HepG2 (cell line): ENCODE results near the gene TIMM17B. TPM values are rescaled to one million over a fixed set of nuclear protein-coding genes. Genes with fewer than 3 reads are reported as not detected.

ENCODE experiments used
- ATAC-seq: fragments of 200-7000 bp; cut with Tn5 transposase; 3 replicates; pipeline ENCODE4 v1.9.1; 2020; ENCODE audit warnings: mild to moderate bottlenecking, moderate library complexity
- BruUV-seq: library from RNA; stranded (reverse); fragments of 400-500 nt; replicated peaks from 2 replicates; lab custom pipeline; 2021; lab: Mats Ljungman, UMichigan
- CTCF ChIA-PET: fragments of 300-600 bp; formaldehyde crosslinking; extraction: SDS; loops from one replicate; lab custom pipeline; 2021; ENCODE audit warnings: low total read pairs, inconsistent platforms, low intra/inter-chr PET ratio; lab: Yijun Ruan, JAX
- POLR2A ChIA-PET: fragments of 350-600 bp; sonication (Branson Sonifier 250); formaldehyde crosslinking; loops from one replicate; lab custom pipeline; 2020; ENCODE audit warnings: antibody characterized with exemption, inconsistent platforms; lab: Yijun Ruan, JAX
- DNase-seq: peaks from one replicate; pipeline ENCODE4 v3.0.0-alpha.2; 2015; ENCODE audit warnings: low spot score
- FAIRE-seq: peaks from 3 replicates; lab custom pipeline; 2011; peaks lifted over from hg19 to GRCh38; lab: Jason Lieb, UNC
- H2AFZ ChIP-seq: one replicate; pipeline ENCODE4 v1.6.1; 2011; ENCODE audit warnings: low read length, inconsistent platforms
- H3K27ac ChIP-seq: fragments of 300-600 bp; 3 replicates; pipeline ENCODE4 v1.8.0; 2011; ENCODE audit warnings: mixed run types, mild to moderate bottlenecking, mixed read lengths, low read length, inconsistent platforms; ENCODE audit not compliant: insufficient read depth; ENCODE audit errors: extremely low read length
- H3K27me3 ChIP-seq, 2 experiments: fragments of 200-600 bp in 1 of 2; 2 replicates in 1 of 2; 3 replicates in 1 of 2; pipeline versions ENCODE4 v1.6.0 to v1.8.0; 2011; ENCODE audit warnings: low read length in 2 of 2, mild to moderate bottlenecking in 2 of 2, moderate library complexity in 2 of 2, inconsistent platforms in 1 of 2; ENCODE audit not compliant: insufficient read depth in 2 of 2, control insufficient read depth in 1 of 2
- H3K36me3 ChIP-seq, 2 experiments: fragments of 200-600 bp in 1 of 2; replicated peaks in 1 of 2; 2 replicates in 1 of 2; 3 replicates in 1 of 2; pipeline versions ENCODE4 v1.5.1 to v1.8.0; 2011; ENCODE audit warnings: low read length in 2 of 2, inconsistent platforms in 1 of 2; ENCODE audit not compliant: insufficient read depth in 2 of 2, control insufficient read depth in 1 of 2
- H3K4me1 ChIP-seq: 2 replicates; pipeline ENCODE4 v1.5.1; 2012; ENCODE audit warnings: low read length, inconsistent platforms; ENCODE audit not compliant: insufficient read depth
- H3K4me2 ChIP-seq: 2 replicates; pipeline ENCODE4 v1.6.0; 2011; ENCODE audit warnings: low read depth, low read length, inconsistent platforms
- H3K4me3 ChIP-seq, 3 experiments: fragments of 200-600 bp in 1 of 3; sonication (generic), shearing (Covaris generic) in 1 of 3; replicated peaks in 1 of 3; 2 replicates each; pipeline ENCODE4 v1.5.1; 2011 to 2016; ENCODE audit warnings: low read length in 3 of 3, inconsistent platforms in 2 of 3, low read depth in 2 of 3, mild to moderate bottlenecking in 2 of 3, control low read depth in 1 of 3, mixed read lengths in 1 of 3; ENCODE audit not compliant: insufficient read depth in 1 of 3
- H3K79me2 ChIP-seq: one replicate; pipeline ENCODE4 v1.6.1; 2011; ENCODE audit warnings: low read length, inconsistent platforms; ENCODE audit not compliant: insufficient read depth
- H3K9ac ChIP-seq: 2 replicates; pipeline ENCODE4 v1.6.0; 2011; ENCODE audit warnings: mild to moderate bottlenecking, low read depth, low read length, inconsistent platforms; ENCODE audit not compliant: insufficient read depth
- H3K9me3 ChIP-seq: 2 replicates; pipeline ENCODE4 v1.5.1; 2012; ENCODE audit warnings: mild to moderate bottlenecking, low read length
- H4K20me1 ChIP-seq: 2 replicates; pipeline ENCODE4 v1.6.0; 2011; ENCODE audit warnings: inconsistent platforms, mild to moderate bottlenecking, low read length, moderate library complexity; ENCODE audit not compliant: insufficient read depth
- EEA1 ChIP-seq: sonication (generic); formaldehyde crosslinking; IDR thresholded peaks from 2 replicates; pipeline ENCODE4 v1.5.1; 2020; ENCODE audit warnings: mild to moderate bottlenecking, missing genetic modification reagents, borderline replicate concordance
- EP300 ChIP-seq, 3 experiments: sonication (generic) in 1 of 3; formaldehyde crosslinking in 1 of 3; IDR thresholded peaks; 2 replicates each; pipeline versions ENCODE4 v1.5.1 to v1.6.1; 2011 to 2020; ENCODE audit warnings: low read depth in 2 of 3, low read length in 2 of 3, borderline replicate concordance in 1 of 3, improper control_type of control experiment in 1 of 3, mild to moderate bottlenecking in 1 of 3, missing genetic modification reagents in 1 of 3, moderate library complexity in 1 of 3
- EZH2 ChIP-seq: conservative IDR thresholded peaks from 2 replicates; pipeline ENCODE4 v1.6.1; 2012; ENCODE audit warnings: mild to moderate bottlenecking, low read depth, low read length, moderate library complexity
- KDM5B ChIP-seq: sonication (generic); formaldehyde crosslinking; IDR thresholded peaks from 2 replicates; pipeline ENCODE4 v1.4.0; 2020; ENCODE audit warnings: missing genetic modification reagents, mild to moderate bottlenecking, borderline replicate concordance
- PRMT3 ChIP-seq: sonication (generic); formaldehyde crosslinking; IDR thresholded peaks from 2 replicates; pipeline ENCODE4 v1.8.1; 2022; ENCODE audit warnings: low read depth, mild to moderate bottlenecking, moderate library complexity, missing genetic modification reagents, borderline replicate concordance
- SMYD3 ChIP-seq: sonication (generic); formaldehyde crosslinking; IDR thresholded peaks from 2 replicates; pipeline ENCODE4 v1.8.1; 2023; ENCODE audit warnings: mild to moderate bottlenecking, missing genetic modification reagents
- SOX13 ChIP-seq, 3 experiments: fragments of 450-650 bp in 1 of 3; sonication (generic) in 1 of 3; formaldehyde crosslinking in 1 of 3; IDR thresholded peaks in 2 of 3; conservative IDR thresholded peaks in 1 of 3; 2 replicates each; pipeline versions ENCODE4 v1.5.0 to v1.6.1; 2016 to 2020; ENCODE audit warnings: antibody characterized with exemption in 1 of 3, mild to moderate bottlenecking in 1 of 3, missing compliant biosample characterization in 1 of 3, missing genetic modification reagents in 1 of 3, moderate library complexity in 1 of 3
- ZBTB3 ChIP-seq: sonication (generic); formaldehyde crosslinking; IDR thresholded peaks from 2 replicates; pipeline ENCODE4 v1.4.0; 2020; ENCODE audit warnings: low read depth, mild to moderate bottlenecking, moderate library complexity, missing genetic modification reagents, borderline replicate concordance
- WGBS: methylation state at CpG from one replicate; pipeline ENCODE4 v1.1.6; 2017; ENCODE audit warnings: low lambda C conversion rate; 5-methylcytosine and 5-hydroxymethylcytosine counted together
- in situ Hi-C: cut with HindIII; loops from 2 replicates; pipeline ENCODE4 v1.10.0; 2017; ENCODE audit warnings: low pct_unique_long_range_greater_than_20kb; ENCODE audit not compliant: extremely low pct_ligation_motif_present
- intact Hi-C: fragments of 100-400 bp; cut with micrococcal nuclease; formaldehyde crosslinking; loops from one replicate; pipeline ENCODE4 v1.10.0; 2022; ENCODE audit not compliant: unreplicated experiment
- polyA plus RNA-seq, 8 experiments: library from polyadenylated mRNA; depleted of rRNA in 3 of 8; stranded (reverse) in 7 of 8; unstranded in 1 of 8; fragments of >200 nt; fragmentation: Illumina TruSeq in 4 of 8; extraction: Trizol in 4 of 8; gene quantifications; 2 replicates each; pipeline versions ENCODE4 v1.2.1 to v1.2.3, GENCODE V29; 2011 to 2016; ENCODE audit warnings: low read depth in 4 of 8, missing spikeins in 1 of 8, mixed read lengths in 1 of 8; ENCODE audit not compliant: insufficient read depth in 1 of 8
- total RNA-seq, 5 experiments: library from RNA; depleted of rRNA; stranded (reverse); fragments of >200 nt; fragmentation: Illumina TruSeq; extraction: Trizol; gene quantifications; 2 replicates each; pipeline ENCODE4 v1.2.3, GENCODE V29; 2016; ENCODE audit warnings: low read depth in 1 of 5
- TF ChIP-seq, protein P1 (sequence below): sonication (generic); formaldehyde crosslinking; IDR thresholded peaks from 2 replicates; pipeline ENCODE4 v1.4.0; 2020; ENCODE audit warnings: missing genetic modification reagents
- TF ChIP-seq, protein P2 (sequence below): sonication (generic); formaldehyde crosslinking; IDR thresholded peaks from 2 replicates; pipeline ENCODE4 v1.4.0; 2020; ENCODE audit warnings: low read depth, missing genetic modification reagents
- TF ChIP-seq, protein P3 (sequence below): sonication (generic); formaldehyde crosslinking; IDR thresholded peaks from 2 replicates; pipeline ENCODE4 v1.4.0; 2020; ENCODE audit warnings: missing genetic modification reagents, borderline replicate concordance
- TF ChIP-seq, protein P4 (sequence below): sonication (generic); formaldehyde crosslinking; IDR thresholded peaks from 2 replicates; pipeline ENCODE4 v1.4.0; 2020; ENCODE audit warnings: mild to moderate bottlenecking, missing genetic modification reagents

Gene TIMM17B
- total and polyA plus RNA-seq, 2 of the 13 experiments (the other 11 are each of a cell fraction or from before 2014, with no cell fraction given), result 56.0 to 72.5 TPM

DNA sequence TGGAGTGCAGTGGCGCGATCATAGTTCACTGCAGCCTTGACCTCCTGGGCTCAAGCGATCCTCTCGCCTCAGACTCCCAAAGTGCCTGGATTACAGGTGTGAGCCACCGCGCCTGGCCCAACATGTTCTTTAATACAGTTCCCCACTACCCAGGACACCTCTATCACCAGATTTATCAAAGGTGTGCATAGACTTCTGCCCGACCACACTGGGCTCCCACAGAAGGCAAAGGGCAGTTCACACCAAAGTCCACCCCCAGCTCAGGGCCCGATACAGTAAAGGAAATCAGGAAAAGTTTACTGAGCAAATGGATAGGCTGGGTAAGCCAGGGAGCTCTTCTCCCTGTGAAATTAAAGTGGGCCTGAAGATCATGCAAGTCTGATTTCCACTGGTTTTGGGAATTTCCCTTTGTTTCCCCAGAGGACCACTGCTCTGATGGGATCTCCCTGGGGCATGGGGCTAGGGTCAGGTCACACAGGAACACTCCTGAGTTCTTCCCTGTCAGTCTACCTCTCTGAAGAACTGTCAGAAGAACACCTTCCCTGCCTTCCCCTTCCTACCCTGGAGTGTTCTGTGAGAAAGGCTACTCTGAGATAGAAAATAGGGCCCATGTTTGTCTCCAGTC is 39.0 kb upstream of the TIMM17B start:
- Histone ChIP-seq H3K79me2 (peaks cover 18% of the 10 kb centered on the region), H3K4me2 (no peak overlapping the region), H3K9ac (no peak overlapping the region), H3K4me1 (peaks cover 13% of the 10 kb centered on the region), H3K27me3 (no peaks in the 10 kb centered on the region), H4K20me1 (no peaks in the 10 kb centered on the region), H3K4me3 (no peak overlapping the region), H3K36me3 (peaks cover 8 to 28% of the 10 kb centered on the region in 2 experiments; a peak in 4 of 5 replicates), H3K27ac (no peak overlapping the region), H3K9me3 (no peaks in the 10 kb centered on the region), H2AFZ (no peak overlapping the region)
- in situ Hi-C loops (no loop called here), intact Hi-C loops (no loop called here)
- no TSS peak for BruUV-seq
- no peak for DNase-seq
- CTCF ChIA-PET, result no interaction called here
- FAIRE-seq, result no peak
- no peak for ATAC-seq
- POLR2A ChIA-PET, result no interaction called here
- 97% methylated on average over 7 of the region's 8 CpGs for WGBS
- TF ChIP-seq, protein P1, sequence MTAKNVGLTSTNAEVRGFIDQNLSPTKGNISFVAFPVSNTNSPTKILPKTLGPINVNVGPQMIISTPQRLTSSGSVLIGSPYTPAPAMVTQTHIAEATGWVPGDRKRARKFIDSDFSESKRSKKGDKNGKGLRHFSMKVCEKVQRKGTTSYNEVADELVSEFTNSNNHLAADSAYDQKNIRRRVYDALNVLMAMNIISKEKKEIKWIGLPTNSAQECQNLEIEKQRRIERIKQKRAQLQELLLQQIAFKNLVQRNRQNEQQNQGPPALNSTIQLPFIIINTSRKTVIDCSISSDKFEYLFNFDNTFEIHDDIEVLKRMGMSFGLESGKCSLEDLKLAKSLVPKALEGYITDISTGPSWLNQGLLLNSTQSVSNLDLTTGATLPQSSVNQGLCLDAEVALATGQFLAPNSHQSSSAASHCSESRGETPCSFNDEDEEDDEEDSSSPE (CRISPR knock-in tag), result no peak
- TF ChIP-seq, protein P2, sequence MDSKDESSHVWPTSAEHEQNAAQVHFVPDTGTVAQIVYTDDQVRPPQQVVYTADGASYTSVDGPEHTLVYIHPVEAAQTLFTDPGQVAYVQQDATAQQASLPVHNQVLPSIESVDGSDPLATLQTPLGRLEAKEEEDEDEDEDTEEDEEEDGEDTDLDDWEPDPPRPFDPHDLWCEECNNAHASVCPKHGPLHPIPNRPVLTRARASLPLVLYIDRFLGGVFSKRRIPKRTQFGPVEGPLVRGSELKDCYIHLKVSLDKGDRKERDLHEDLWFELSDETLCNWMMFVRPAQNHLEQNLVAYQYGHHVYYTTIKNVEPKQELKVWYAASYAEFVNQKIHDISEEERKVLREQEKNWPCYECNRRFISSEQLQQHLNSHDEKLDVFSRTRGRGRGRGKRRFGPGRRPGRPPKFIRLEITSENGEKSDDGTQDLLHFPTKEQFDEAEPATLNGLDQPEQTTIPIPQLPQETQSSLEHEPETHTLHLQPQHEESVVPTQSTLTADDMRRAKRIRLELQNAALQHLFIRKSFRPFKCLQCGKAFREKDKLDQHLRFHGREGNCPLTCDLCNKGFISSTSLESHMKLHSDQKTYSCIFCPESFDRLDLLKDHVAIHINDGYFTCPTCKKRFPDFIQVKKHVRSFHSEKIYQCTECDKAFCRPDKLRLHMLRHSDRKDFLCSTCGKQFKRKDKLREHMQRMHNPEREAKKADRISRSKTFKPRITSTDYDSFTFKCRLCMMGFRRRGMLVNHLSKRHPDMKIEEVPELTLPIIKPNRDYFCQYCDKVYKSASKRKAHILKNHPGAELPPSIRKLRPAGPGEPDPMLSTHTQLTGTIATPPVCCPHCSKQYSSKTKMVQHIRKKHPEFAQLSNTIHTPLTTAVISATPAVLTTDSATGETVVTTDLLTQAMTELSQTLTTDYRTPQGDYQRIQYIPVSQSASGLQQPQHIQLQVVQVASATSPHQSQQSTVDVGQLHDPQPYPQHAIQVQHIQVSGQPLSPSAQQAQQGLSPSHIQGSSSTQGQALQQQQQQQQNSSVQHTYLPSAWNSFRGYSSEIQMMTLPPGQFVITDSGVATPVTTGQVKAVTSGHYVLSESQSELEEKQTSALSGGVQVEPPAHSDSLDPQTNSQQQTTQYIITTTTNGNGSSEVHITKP, result no peak
- TF ChIP-seq KDM5B (CRISPR knock-in tag) (no peak), SMYD3 (CRISPR knock-in tag) (no peak), EZH2 (no peak), PRMT3 (CRISPR knock-in tag) (no peak), EEA1 (CRISPR knock-in tag) (no peak), ZBTB3 (no peak), SOX13 (IDR thresholded peaks at IDR 0.05) (no peak), SOX13 (CRISPR knock-in tag; conservative IDR thresholded peaks at IDR 0.05 in 1 of 2, IDR thresholded peaks at IDR 0.05 in 1 of 2) (no peak), EP300 (IDR thresholded peaks at IDR 0.05; ENCODE audit: low read depth in 2 of 2, low read length in 2 of 2) (no peak), EP300 (CRISPR knock-in tag; IDR thresholded peaks at IDR 0.05; ENCODE audit: borderline replicate concordance) (no peak)
- TF ChIP-seq, protein P3, sequence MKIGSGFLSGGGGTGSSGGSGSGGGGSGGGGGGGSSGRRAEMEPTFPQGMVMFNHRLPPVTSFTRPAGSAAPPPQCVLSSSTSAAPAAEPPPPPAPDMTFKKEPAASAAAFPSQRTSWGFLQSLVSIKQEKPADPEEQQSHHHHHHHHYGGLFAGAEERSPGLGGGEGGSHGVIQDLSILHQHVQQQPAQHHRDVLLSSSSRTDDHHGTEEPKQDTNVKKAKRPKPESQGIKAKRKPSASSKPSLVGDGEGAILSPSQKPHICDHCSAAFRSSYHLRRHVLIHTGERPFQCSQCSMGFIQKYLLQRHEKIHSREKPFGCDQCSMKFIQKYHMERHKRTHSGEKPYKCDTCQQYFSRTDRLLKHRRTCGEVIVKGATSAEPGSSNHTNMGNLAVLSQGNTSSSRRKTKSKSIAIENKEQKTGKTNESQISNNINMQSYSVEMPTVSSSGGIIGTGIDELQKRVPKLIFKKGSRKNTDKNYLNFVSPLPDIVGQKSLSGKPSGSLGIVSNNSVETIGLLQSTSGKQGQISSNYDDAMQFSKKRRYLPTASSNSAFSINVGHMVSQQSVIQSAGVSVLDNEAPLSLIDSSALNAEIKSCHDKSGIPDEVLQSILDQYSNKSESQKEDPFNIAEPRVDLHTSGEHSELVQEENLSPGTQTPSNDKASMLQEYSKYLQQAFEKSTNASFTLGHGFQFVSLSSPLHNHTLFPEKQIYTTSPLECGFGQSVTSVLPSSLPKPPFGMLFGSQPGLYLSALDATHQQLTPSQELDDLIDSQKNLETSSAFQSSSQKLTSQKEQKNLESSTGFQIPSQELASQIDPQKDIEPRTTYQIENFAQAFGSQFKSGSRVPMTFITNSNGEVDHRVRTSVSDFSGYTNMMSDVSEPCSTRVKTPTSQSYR, result no peak
- TF ChIP-seq, protein P4, sequence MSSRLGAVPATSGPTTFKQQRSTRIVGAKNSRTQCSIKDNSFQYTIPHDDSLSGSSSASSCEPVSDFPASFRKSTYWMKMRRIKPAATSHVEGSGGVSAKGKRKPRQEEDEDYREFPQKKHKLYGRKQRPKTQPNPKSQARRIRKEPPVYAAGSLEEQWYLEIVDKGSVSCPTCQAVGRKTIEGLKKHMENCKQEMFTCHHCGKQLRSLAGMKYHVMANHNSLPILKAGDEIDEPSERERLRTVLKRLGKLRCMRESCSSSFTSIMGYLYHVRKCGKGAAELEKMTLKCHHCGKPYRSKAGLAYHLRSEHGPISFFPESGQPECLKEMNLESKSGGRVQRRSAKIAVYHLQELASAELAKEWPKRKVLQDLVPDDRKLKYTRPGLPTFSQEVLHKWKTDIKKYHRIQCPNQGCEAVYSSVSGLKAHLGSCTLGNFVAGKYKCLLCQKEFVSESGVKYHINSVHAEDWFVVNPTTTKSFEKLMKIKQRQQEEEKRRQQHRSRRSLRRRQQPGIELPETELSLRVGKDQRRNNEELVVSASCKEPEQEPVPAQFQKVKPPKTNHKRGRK, result no peak
